GM18526 (cell line): ENCODE results near the gene ANKRD13B.

ENCODE experiments used
- POLR2A ChIP-seq: IDR thresholded peaks from 3 replicates; pipeline ENCODE4 v1.6.1; 2011; ENCODE audit not compliant: insufficient read length; ENCODE audit errors: extremely low read depth

Gene ANKRD13B

GRCh38 chr17:29655323-29655722, 62.4 kb downstream of the ANKRD13B start:
- TF ChIP-seq POLR2A = no peak

GRCh38 chr17:29659155-29659554, 66.2 kb downstream of the ANKRD13B start:
- TF ChIP-seq POLR2A = no peak

- no peak for TF ChIP-seq POLR2A
Measured at GRCh38 chr17:29661213-29661612, 68.3 kb downstream of the ANKRD13B start.

GRCh38 chr17:29663155-29663554, 70.2 kb downstream of the ANKRD13B start:
- no peak for TF ChIP-seq POLR2A
